GM23338 (cell line): ENCODE results near the gene SUN2. TPM values are rescaled to one million over a fixed set of nuclear protein-coding genes. Genes with fewer than 3 reads are reported as not detected.

Source experiments
- ATAC-seq: fragments of 200-7000 bp; cut with Tn5 transposase; 3 replicates; pipeline ENCODE4 v1.9.1; 2020
- DNase-seq: peaks from one replicate; pipeline ENCODE4 v3.0.0-alpha.2; 2015; ENCODE audit warnings: low spot score
- H2AFZ ChIP-seq: fragments of 200-600 bp; sonication (generic); 2 replicates; pipeline ENCODE4 v1.8.0; 2016; ENCODE audit warnings: antibody characterized with exemption, mild to moderate bottlenecking, moderate library complexity
- H3F3A ChIP-seq: fragments of 200-600 bp; sonication (generic); replicated peaks from 2 replicates; pipeline ENCODE4 v1.8.0; 2017; ENCODE audit warnings: antibody characterized with exemption, mixed run types, low read depth
- H3K27ac ChIP-seq: fragments of 200-600 bp; sonication (generic); 2 replicates; pipeline ENCODE4 v1.6.1; 2016; ENCODE audit warnings: low read depth
- H3K27me3 ChIP-seq: fragments of 200-600 bp; sonication (generic); 2 replicates; pipeline ENCODE4 v1.8.0; 2016; ENCODE audit warnings: mild to moderate bottlenecking, mixed run types, moderate library complexity; ENCODE audit not compliant: insufficient read depth
- H3K36me3 ChIP-seq: fragments of 200-600 bp; sonication (generic); 2 replicates; pipeline ENCODE4 v1.8.0; 2016; ENCODE audit warnings: mild to moderate bottlenecking; ENCODE audit not compliant: insufficient read depth
- H3K4me1 ChIP-seq: fragments of 200-600 bp; sonication (generic); 2 replicates; pipeline ENCODE4 v1.8.0; 2016; ENCODE audit warnings: mild to moderate bottlenecking, moderate library complexity; ENCODE audit not compliant: insufficient read depth
- H3K4me2 ChIP-seq: fragments of 200-600 bp; sonication (generic); 2 replicates; pipeline ENCODE4 v1.7.1; 2017; ENCODE audit warnings: mixed run types
- H3K4me3 ChIP-seq: fragments of 200-600 bp; sonication (generic); 2 replicates; pipeline ENCODE4 v1.6.1; 2016; ENCODE audit warnings: mixed run types
- H3K79me2 ChIP-seq: fragments of 200-600 bp; sonication (generic); replicated peaks from 2 replicates; pipeline ENCODE4 v1.8.0; 2017; ENCODE audit warnings: mild to moderate bottlenecking; ENCODE audit not compliant: insufficient read depth
- H3K9me2 ChIP-seq: fragments of 200-600 bp; sonication (generic); 2 replicates; pipeline ENCODE4 v1.8.0; 2017; ENCODE audit not compliant: insufficient read depth
- H4K20me1 ChIP-seq: fragments of 200-600 bp; sonication (generic); replicated peaks from 2 replicates; pipeline ENCODE4 v1.8.0; 2017; ENCODE audit warnings: mild to moderate bottlenecking; ENCODE audit not compliant: insufficient read depth
- H3K27ac Mint-ChIP-seq: 2 replicates; pipeline ENCODE4 v1.8.0; 2020; ENCODE audit warnings: inconsistent platforms, mild to moderate bottlenecking, moderate library complexity, mixed read lengths
- H3K27me3 Mint-ChIP-seq: 3 replicates; pipeline ENCODE4 v1.8.0; 2022; ENCODE audit warnings: low read depth, mild to moderate bottlenecking, moderate library complexity, mixed read lengths, inconsistent platforms; ENCODE audit not compliant: insufficient read depth, poor library complexity
- H3K36me3 Mint-ChIP-seq: 3 replicates; pipeline ENCODE4 v1.8.0; 2021; ENCODE audit warnings: low read depth, mild to moderate bottlenecking, inconsistent platforms, moderate library complexity, mixed read lengths
- H3K4me1 Mint-ChIP-seq: 3 replicates; pipeline ENCODE4 v1.8.0; 2020; ENCODE audit warnings: mild to moderate bottlenecking, inconsistent platforms, mixed read lengths
- H3K4me3 Mint-ChIP-seq: 3 replicates; pipeline ENCODE4 v1.8.0; 2021; ENCODE audit warnings: moderate library complexity, mild to moderate bottlenecking, inconsistent platforms, mixed read lengths
- H3K9me3 Mint-ChIP-seq: 3 replicates; pipeline ENCODE4 v1.8.0; 2020; ENCODE audit warnings: moderate library complexity, mild to moderate bottlenecking, inconsistent platforms, mixed read lengths
- CREB1 ChIP-seq: fragments of 250-450 bp; sonication (Bioruptor Pico); IDR thresholded peaks from 2 replicates; pipeline ENCODE4 v1.5.0; 2020; ENCODE audit warnings: low read depth, mild to moderate bottlenecking, moderate library complexity
- CTCF ChIP-seq, 2 experiments: fragments of 200-600 bp in 1 of 2; sonication (generic) in 1 of 2; conservative IDR thresholded peaks; 2 replicates each; pipeline versions ENCODE4 v1.5.1 to v1.6.1; 2016 to 2017; ENCODE audit warnings: antibody characterized with exemption in 2 of 2, low read depth in 2 of 2, mild to moderate bottlenecking in 2 of 2, moderate library complexity in 1 of 2
- ETS1 ChIP-seq: IDR thresholded peaks from 2 replicates; pipeline ENCODE4 v1.6.1; 2016; ENCODE audit warnings: antibody characterized with exemption
- EZH2 ChIP-seq: fragments of 200-600 bp; sonication (generic); IDR thresholded peaks from one replicate; pipeline ENCODE4 v1.8.0; 2017; ENCODE audit warnings: antibody characterized with exemption, mild to moderate bottlenecking, low read depth; ENCODE audit not compliant: unreplicated experiment
- EZH2phosphoT487 ChIP-seq: fragments of 200-600 bp; sonication (generic); IDR thresholded peaks from one replicate; pipeline ENCODE4 v1.8.1; 2018; ENCODE audit warnings: antibody characterized with exemption; ENCODE audit not compliant: unreplicated experiment
- JUNB ChIP-seq: IDR thresholded peaks from one replicate; pipeline ENCODE4 v1.6.1; 2016; ENCODE audit warnings: antibody characterized with exemption; ENCODE audit not compliant: unreplicated experiment
- NANOG ChIP-seq: IDR thresholded peaks from 2 replicates; pipeline ENCODE4 v1.6.1; 2016; ENCODE audit warnings: antibody characterized with exemption, borderline replicate concordance
- POLR2AphosphoS5 ChIP-seq: IDR thresholded peaks from 2 replicates; pipeline ENCODE4 v1.6.1; 2016; ENCODE audit warnings: antibody characterized with exemption, low read depth
- REST ChIP-seq: IDR thresholded peaks from one replicate; pipeline ENCODE4 v1.6.1; 2018; ENCODE audit warnings: antibody characterized with exemption; ENCODE audit not compliant: unreplicated experiment
- STAT1 ChIP-seq: IDR thresholded peaks from one replicate; pipeline ENCODE4 v1.6.1; 2016; ENCODE audit warnings: antibody characterized with exemption; ENCODE audit not compliant: unreplicated experiment
- ZNF114 ChIP-seq: fragments of 250-450 bp; sonication (Bioruptor Pico); IDR thresholded peaks from 2 replicates; pipeline ENCODE4 v1.5.0; 2020; ENCODE audit warnings: mild to moderate bottlenecking, moderate library complexity
- ZNF331 ChIP-seq: fragments of 250-450 bp; sonication (Bioruptor Pico); IDR thresholded peaks from 2 replicates; pipeline ENCODE4 v1.5.0; 2020; ENCODE audit warnings: low read depth, mild to moderate bottlenecking, moderate library complexity
- ZNF462 ChIP-seq: fragments of 250-450 bp; sonication (Bioruptor Pico); IDR thresholded peaks from 2 replicates; pipeline ENCODE4 v1.5.0; 2020; ENCODE audit warnings: mild to moderate bottlenecking, moderate library complexity
- polyA plus RNA-seq: library from polyadenylated mRNA; unstranded; fragments of >200 nt; fragmentation: Nextera tagmentation; extraction: Ambion mirVana; gene quantifications from 2 replicates; pipeline ENCODE4 v1.2.1, GENCODE V29; 2016
- total RNA-seq: library from RNA; depleted of rRNA; stranded (reverse); fragments of >200 nt; shearing (Covaris generic); gene quantifications from 2 replicates; pipeline ENCODE4 v1.2.3, GENCODE V29; 2014

SUN2 gene
- total and polyA plus RNA-seq, 2 experiments from 2014 or later: 7.2 to 17.6 TPM

GRCh38 chr22:38716826-38717225 is 39.0 kb downstream of the SUN2 start (continued):
- TF ChIP-seq REST (no peak), ETS1 (no peak)

GRCh38 chr22:38716271-38716670 is 39.5 kb downstream of the SUN2 start:
- peaks cover 44% of the 10 kb centered on the region for H4K20me1 ChIP-seq
- H3K36me3 Mint-ChIP-seq: peaks cover 39% of the 10 kb centered on the region
- H3K79me2 ChIP-seq: peaks cover 45% of the 10 kb centered on the region
- ATAC-seq: no peak
- no peak overlapping the region for H3K4me2 ChIP-seq
- H3K4me1 ChIP-seq: peaks cover 27% of the 10 kb centered on the region
- no peaks in the 10 kb centered on the region for H3K27me3 ChIP-seq
- H3K27ac Mint-ChIP-seq: peak overlapping the region; percentile 90
- no peak overlapping the region for H2AFZ ChIP-seq
- peaks cover 38% of the 10 kb centered on the region for H3K4me1 Mint-ChIP-seq
- H3K36me3 ChIP-seq: peaks cover 22% of the 10 kb centered on the region; the same call in 1 of the 2 replicates
- peak overlapping the region; percentile 32; the same call in 1 of the 2 replicates for H3K27ac ChIP-seq
- H3K4me3 ChIP-seq: no peak overlapping the region
- H3F3A ChIP-seq: 0 out of 2 replicates have a peak, but pooled peaks cover 4% of the 10 kb centered on the region
- peaks cover 7% of the 10 kb centered on the region for H3K27me3 Mint-ChIP-seq
- H3K4me3 Mint-ChIP-seq: no peak overlapping the region
- no peaks in the 10 kb centered on the region for H3K9me2 ChIP-seq
- H3K9me3 Mint-ChIP-seq: no peaks in the 10 kb centered on the region
- DNase-seq: no peak
- TF ChIP-seq ZNF462 (CRISPR knock-in tag) (no peak), EZH2 (no peak), STAT1 (no peak), JUNB (no peak), ZNF114 (CRISPR knock-in tag) (no peak), CTCF (conservative IDR thresholded peaks at IDR 0.05; ENCODE audit: low read depth in 2 of 2) (no peak), CREB1 (CRISPR knock-in tag) (no peak), POLR2AphosphoS5 (no peak), NANOG (no peak), EZH2phosphoT487 (no peak), ZNF331 (CRISPR knock-in tag) (no peak)
